CD4-positive, alpha-beta T cell (primary cell): ENCODE results near the gene ENTPD5. TPM values are rescaled to one million over a fixed set of nuclear protein-coding genes. Genes with fewer than 3 reads are reported as not detected.
A peak's percentile ranks its signal among the peaks of the same experiment; 100 is the strongest.

Source experiments
- ATAC-seq: fragments of 200-7000 bp; cut with Tn5 transposase; one replicate; pipeline ENCODE4 v1.10.0; 2022; ENCODE audit warnings: mild to moderate bottlenecking; ENCODE audit not compliant: poor library complexity
- CTCF ChIA-PET: fragments of 350-600 bp; sonication (Branson Sonifier 250); formaldehyde crosslinking; loops from one replicate; lab custom pipeline; 2021; ENCODE audit warnings: antibody characterized with exemption, inconsistent platforms; lab: Charles Lee
- POLR2A ChIA-PET: fragments of 350-600 bp; sonication (Branson Sonifier 250); formaldehyde crosslinking; loops from one replicate; lab custom pipeline; 2021; ENCODE audit warnings: antibody characterized with exemption, inconsistent platforms; lab: Charles Lee
- DNase-seq, 14 experiments: peaks; one replicate each; pipeline ENCODE4 v3.0.0-alpha.2; 2013 to 2020; ENCODE audit warnings: mixed read lengths in 2 of 14
- H3K27ac ChIP-seq, 2 donors: one replicate each; pipeline versions ENCODE4 v1.5.1 to v1.7.0; 2013; ENCODE audit warnings: low read length in 2 of 2, low read depth in 1 of 2, mild to moderate bottlenecking in 1 of 2
- H3K27me3 ChIP-seq, 2 experiments: 1 replicate in 1 of 2; 2 replicates in 1 of 2; pipeline versions ENCODE4 v1.6.1 to v1.7.0; 2013; ENCODE audit warnings: low read length in 2 of 2, control low read depth in 1 of 2, mild to moderate bottlenecking in 1 of 2, moderate library complexity in 1 of 2; ENCODE audit not compliant: insufficient read depth in 2 of 2, control insufficient read depth in 1 of 2
- H3K36me3 ChIP-seq: one replicate; pipeline ENCODE4 v1.6.1; 2013; ENCODE audit warnings: low read length, control low read depth; ENCODE audit not compliant: insufficient read depth
- H3K4me1 ChIP-seq: one replicate; pipeline ENCODE4 v1.6.1; 2013; ENCODE audit warnings: low read length, control low read depth; ENCODE audit not compliant: insufficient read depth
- H3K4me3 ChIP-seq: one replicate; pipeline ENCODE4 v1.5.1; 2013; ENCODE audit warnings: mild to moderate bottlenecking, low read length, moderate library complexity
- H3K9me3 ChIP-seq, 2 experiments: 1 replicate in 1 of 2; 2 replicates in 1 of 2; pipeline versions ENCODE4 v1.6.1 to v1.7.0; 2013; ENCODE audit warnings: low read length in 2 of 2, mild to moderate bottlenecking in 2 of 2, control low read depth in 1 of 2, moderate library complexity in 1 of 2; ENCODE audit not compliant: control insufficient read depth in 1 of 2, insufficient read depth in 1 of 2
- H3K27ac Mint-ChIP-seq: one replicate; pipeline ENCODE4 v1.8.0; 2020; ENCODE audit warnings: mixed read lengths
- H3K27me3 Mint-ChIP-seq: one replicate; pipeline ENCODE4 v1.8.0; 2021; ENCODE audit warnings: mixed read lengths
- H3K36me3 Mint-ChIP-seq: one replicate; pipeline ENCODE4 v1.8.0; 2021; ENCODE audit warnings: low read depth, mixed read lengths
- H3K4me1 Mint-ChIP-seq: one replicate; pipeline ENCODE4 v1.8.0; 2021; ENCODE audit warnings: low read depth, mixed read lengths
- H3K4me3 Mint-ChIP-seq: one replicate; pipeline ENCODE4 v1.8.0; 2020; ENCODE audit warnings: mild to moderate bottlenecking, mixed read lengths
- H3K9me3 Mint-ChIP-seq: one replicate; pipeline ENCODE4 v1.8.0; 2020; ENCODE audit warnings: mixed read lengths
- intact Hi-C, 2 experiments: fragments of 100-400 bp; cut with DNase I in 1 of 2; cut with micrococcal nuclease in 1 of 2; formaldehyde crosslinking; loops; one replicate each; pipeline versions ENCODE4 v1.15.1 to v1.9.0; 2023 to 2025; cut with DNase I, micrococcal nuclease
- total RNA-seq, 174 experiments: library from RNA in 2 of 174; stranded (reverse) in 2 of 174; gene quantifications; one replicate each; pipeline ENCODE4 v1.2.3 and lab custom pipeline; 2021 to 2026
- TF ChIP-seq, protein P1 (sequence below): fragments of 200-600 bp; IDR thresholded peaks from one replicate; pipeline ENCODE4 v1.8.0; 2022; ENCODE audit warnings: antibody characterized with exemption, mild to moderate bottlenecking

ENTPD5 gene
- total RNA-seq, 2 experiments from 2014 or later = 5.5 to 7.1 TPM

DNA sequence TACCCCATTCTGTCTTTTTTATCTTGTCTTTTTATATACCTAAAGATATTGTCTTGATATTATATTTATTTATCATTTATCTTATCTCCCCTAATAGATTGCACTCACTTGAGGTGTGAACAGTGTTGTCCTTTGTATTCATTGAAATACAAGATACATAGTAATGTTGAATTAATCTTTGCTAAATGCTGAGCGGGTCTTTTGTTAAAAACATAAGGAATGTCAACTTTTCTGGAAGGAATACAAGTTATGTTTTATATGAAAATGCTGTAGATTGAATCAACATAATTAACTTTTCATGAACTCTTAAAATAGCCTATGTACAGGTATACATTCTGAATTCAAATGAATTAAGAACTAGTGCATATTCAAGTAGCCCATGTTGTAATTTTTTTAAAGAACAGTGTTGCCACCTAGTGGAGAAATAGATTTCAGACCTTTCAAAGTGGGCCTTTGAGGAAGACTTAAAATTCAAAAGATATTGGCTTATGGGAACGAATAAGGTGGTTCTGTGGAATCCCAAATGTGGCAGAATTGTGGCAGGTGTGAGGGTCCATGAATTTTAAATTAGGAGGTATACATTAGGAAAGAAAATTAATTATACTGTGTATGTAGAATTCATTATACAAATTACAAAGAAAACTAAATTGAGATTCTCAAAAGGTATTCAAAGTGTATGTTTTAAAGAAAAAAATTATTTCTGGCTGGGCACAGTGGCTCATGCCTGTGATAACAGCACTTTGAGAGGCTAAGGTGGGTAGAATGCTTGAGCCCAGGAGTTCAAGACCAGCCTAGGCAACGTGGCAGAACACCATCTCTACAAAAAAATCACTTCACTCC is 19.2 kb upstream of the ENTPD5 start:
- Histone ChIP-seq H3K9me3 (no peaks in the 10 kb centered on the region), H3K4me3 (no peak overlapping the region), H3K27me3 (no peaks in the 10 kb centered on the region), H3K27ac (no peak overlapping the region), H3K36me3 (no peaks in the 10 kb centered on the region), H3K4me1 (no peaks in the 10 kb centered on the region)
- H3K4me3 Mint-ChIP-seq = no peak overlapping the region
- H3K4me1 Mint-ChIP-seq = no peaks in the 10 kb centered on the region
- no peak overlapping the region for H3K27ac Mint-ChIP-seq
- no peaks in the 10 kb centered on the region for H3K9me3 Mint-ChIP-seq
- POLR2A ChIA-PET = interaction anchor here (0.5 kb wide), 1 partner anchor 1754 kb away, joined by 4 read pairs; no protein-coding TSS in a partner anchor
- H3K36me3 Mint-ChIP-seq = no peaks in the 10 kb centered on the region
- CTCF ChIA-PET = interaction anchor here (1.1 kb wide), 1 partner anchor 28 kb away, joined by 3 read pairs; no protein-coding TSS in a partner anchor
- peak; percentile 51 for ATAC-seq
- peak in 4 of 14 experiments; percentile 6 to 69 (median 66) for DNase-seq
- H3K27me3 Mint-ChIP-seq = no peaks in the 10 kb centered on the region
- TF ChIP-seq, protein P1, sequence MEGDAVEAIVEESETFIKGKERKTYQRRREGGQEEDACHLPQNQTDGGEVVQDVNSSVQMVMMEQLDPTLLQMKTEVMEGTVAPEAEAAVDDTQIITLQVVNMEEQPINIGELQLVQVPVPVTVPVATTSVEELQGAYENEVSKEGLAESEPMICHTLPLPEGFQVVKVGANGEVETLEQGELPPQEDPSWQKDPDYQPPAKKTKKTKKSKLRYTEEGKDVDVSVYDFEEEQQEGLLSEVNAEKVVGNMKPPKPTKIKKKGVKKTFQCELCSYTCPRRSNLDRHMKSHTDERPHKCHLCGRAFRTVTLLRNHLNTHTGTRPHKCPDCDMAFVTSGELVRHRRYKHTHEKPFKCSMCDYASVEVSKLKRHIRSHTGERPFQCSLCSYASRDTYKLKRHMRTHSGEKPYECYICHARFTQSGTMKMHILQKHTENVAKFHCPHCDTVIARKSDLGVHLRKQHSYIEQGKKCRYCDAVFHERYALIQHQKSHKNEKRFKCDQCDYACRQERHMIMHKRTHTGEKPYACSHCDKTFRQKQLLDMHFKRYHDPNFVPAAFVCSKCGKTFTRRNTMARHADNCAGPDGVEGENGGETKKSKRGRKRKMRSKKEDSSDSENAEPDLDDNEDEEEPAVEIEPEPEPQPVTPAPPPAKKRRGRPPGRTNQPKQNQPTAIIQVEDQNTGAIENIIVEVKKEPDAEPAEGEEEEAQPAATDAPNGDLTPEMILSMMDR = peak; percentile 87
- intact Hi-C loops = loop anchor here (5.0 kb wide), 3 partner anchors 86 to 531 kb away; partner anchors contain the start of genes COQ6 (in 2 of the 2) and FAM161B (in 2 of the 2)

DNA sequence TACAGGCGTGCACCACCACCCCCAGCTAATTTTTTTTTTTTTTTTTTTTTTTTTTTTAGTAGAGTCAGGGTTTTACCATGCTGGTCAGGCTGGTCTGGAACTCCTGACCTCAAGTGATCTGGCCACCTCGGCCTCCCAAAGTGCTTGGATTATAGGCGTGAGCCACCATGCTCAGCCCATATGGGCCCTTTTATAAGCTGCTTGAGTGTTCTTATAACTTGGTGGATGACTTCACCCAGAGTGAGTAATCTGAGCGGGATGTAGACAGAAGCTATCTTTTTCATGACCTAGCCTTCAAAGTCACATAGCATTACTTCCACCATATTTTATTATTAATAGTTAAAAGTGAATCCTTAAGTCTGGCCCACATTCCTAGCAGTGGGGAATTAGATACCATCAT is 16.5 kb upstream of the ENTPD5 start:
- Histone ChIP-seq H3K9me3 (no peaks in the 10 kb centered on the region), H3K36me3 (no peaks in the 10 kb centered on the region), H3K4me1 (no peaks in the 10 kb centered on the region), H3K4me3 (no peak overlapping the region), H3K27me3 (no peaks in the 10 kb centered on the region), H3K27ac (no peak overlapping the region)
- intact Hi-C loops = loop anchor here (5.0 kb wide), 3 partner anchors 83 to 528 kb away; partner anchors contain the start of genes COQ6 (in 2 of the 2) and FAM161B (in 2 of the 2)
- Mint-ChIP-seq H3K36me3 (no peaks in the 10 kb centered on the region), H3K4me1 (no peaks in the 10 kb centered on the region), H3K9me3 (no peaks in the 10 kb centered on the region), H3K27ac (no peak overlapping the region), H3K27me3 (no peaks in the 10 kb centered on the region), H3K4me3 (no peak overlapping the region)
- POLR2A ChIA-PET = no interaction called here
- TF ChIP-seq, protein P1 = no peak
- no peak for DNase-seq
- no peak for ATAC-seq
- CTCF ChIA-PET = no interaction called here

DNA sequence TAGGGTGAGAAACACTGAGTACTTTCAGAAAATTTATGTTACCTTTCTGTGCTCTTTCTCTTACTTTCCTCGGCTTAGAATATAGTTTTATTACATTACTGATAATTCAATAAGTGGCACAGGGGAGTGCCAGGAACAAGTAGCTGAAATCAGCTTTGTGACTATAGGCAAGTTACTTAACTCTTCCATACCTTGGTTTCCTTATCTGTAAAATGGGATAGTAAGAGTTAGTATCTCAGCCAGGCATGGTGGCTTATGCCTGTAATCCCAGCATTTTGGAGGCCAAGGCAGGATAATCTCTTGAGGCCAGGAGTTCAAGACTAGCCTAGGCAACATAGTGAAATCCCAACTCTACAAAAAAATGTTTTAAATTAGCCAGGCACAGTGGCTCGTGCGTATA is 15.5 kb upstream of the ENTPD5 start:
- Mint-ChIP-seq H3K27me3 (no peaks in the 10 kb centered on the region), H3K4me3 (no peak overlapping the region), H3K9me3 (no peaks in the 10 kb centered on the region), H3K4me1 (no peaks in the 10 kb centered on the region), H3K27ac (no peak overlapping the region), H3K36me3 (no peaks in the 10 kb centered on the region)
- CTCF ChIA-PET = no interaction called here
- H3K4me1 ChIP-seq = no peaks in the 10 kb centered on the region
- no peaks in the 10 kb centered on the region for H3K36me3 ChIP-seq
- H3K27me3 ChIP-seq = no peaks in the 10 kb centered on the region
- no peak overlapping the region for H3K27ac ChIP-seq
- TF ChIP-seq, protein P1 = no peak
- H3K4me3 ChIP-seq = no peak overlapping the region
- POLR2A ChIA-PET = no interaction called here
- DNase-seq (no peak), ATAC-seq (no peak)
- intact Hi-C loops = no loop called here
- H3K9me3 ChIP-seq = no peaks in the 10 kb centered on the region
